Keratinocyte (primary cell): Measurements from ENCODE around the gene STMND1. TPM values are rescaled to one million over a fixed set of nuclear protein-coding genes. Genes with fewer than 3 reads are reported as not detected.

Experiments
- DNase-seq: peaks from one replicate; pipeline ENCODE4 v3.0.0-alpha.2; 2011; ENCODE audit warnings: low read depth, missing footprints, low spot score
- FAIRE-seq: peaks from 2 replicates; lab custom pipeline; 2011; peaks lifted over from hg19 to GRCh38; lab: Jason Lieb, UNC
- H2AFZ ChIP-seq: 2 replicates; pipeline ENCODE4 v1.6.0; 2012; ENCODE audit warnings: low read length, control low read depth, inconsistent platforms; ENCODE audit not compliant: control insufficient read depth
- H3K27ac ChIP-seq: 2 replicates; pipeline ENCODE4 v1.5.1; 2011; ENCODE audit warnings: low read length; ENCODE audit not compliant: control insufficient read depth, insufficient read depth
- H3K27me3 ChIP-seq: 3 replicates; pipeline ENCODE4 v1.6.0; 2011; ENCODE audit warnings: low read length; ENCODE audit not compliant: control insufficient read depth, insufficient read depth; ENCODE audit errors: extremely low read depth
- H3K36me3 ChIP-seq, 2 experiments: 2 replicates in 1 of 2; 3 replicates in 1 of 2; pipeline ENCODE4 v1.5.1; 2011; ENCODE audit warnings: low read length in 2 of 2, mild to moderate bottlenecking in 1 of 2; ENCODE audit not compliant: control insufficient read depth in 2 of 2, insufficient read depth in 2 of 2; ENCODE audit errors: extremely low read depth in 1 of 2
- H3K4me1 ChIP-seq: 3 replicates; pipeline ENCODE4 v1.5.1; 2011; ENCODE audit warnings: low read length; ENCODE audit not compliant: control insufficient read depth, insufficient read depth; ENCODE audit errors: extremely low read depth
- H3K4me2 ChIP-seq: 3 replicates; pipeline ENCODE4 v1.6.0; 2011; ENCODE audit warnings: low read depth, low read length; ENCODE audit not compliant: control insufficient read depth, insufficient read depth; ENCODE audit errors: extremely low read depth
- H3K4me3 ChIP-seq, 3 experiments: fragments of 200-600 bp in 1 of 3; sonication (generic) in 1 of 3; 2 replicates in 2 of 3; 3 replicates in 1 of 3; pipeline ENCODE4 v1.5.1; 2011 to 2016; ENCODE audit warnings: low read length in 3 of 3, mild to moderate bottlenecking in 3 of 3, control low read depth in 2 of 3, inconsistent platforms in 1 of 3, low read depth in 1 of 3, mixed read lengths in 1 of 3, mixed run types in 1 of 3, moderate library complexity in 1 of 3; ENCODE audit not compliant: control insufficient read depth in 2 of 3, insufficient read depth in 2 of 3; ENCODE audit errors: extremely low read depth in 1 of 3
- H3K79me2 ChIP-seq: 2 replicates; pipeline ENCODE4 v1.6.0; 2012; ENCODE audit warnings: low read length; ENCODE audit not compliant: control insufficient read depth, insufficient read depth
- H3K9ac ChIP-seq: 3 replicates; pipeline ENCODE4 v1.6.0; 2011; ENCODE audit warnings: low read length; ENCODE audit not compliant: control insufficient read depth, insufficient read depth; ENCODE audit errors: extremely low read depth
- H3K9me1 ChIP-seq: 3 replicates; pipeline ENCODE4 v1.6.0; 2011; ENCODE audit warnings: low read length; ENCODE audit not compliant: control insufficient read depth, insufficient read depth; ENCODE audit errors: extremely low read depth
- H3K9me3 ChIP-seq: 2 replicates; pipeline ENCODE4 v1.5.1; 2012; ENCODE audit warnings: low read depth, low read length; ENCODE audit not compliant: control insufficient read depth
- H4K20me1 ChIP-seq: 3 replicates; pipeline ENCODE4 v1.6.0; 2011; ENCODE audit warnings: low read length; ENCODE audit not compliant: control insufficient read depth, insufficient read depth; ENCODE audit errors: extremely low read depth
- CTCF ChIP-seq, 3 experiments: IDR thresholded peaks in 1 of 3; conservative IDR thresholded peaks in 1 of 3; optimal IDR thresholded peaks in 1 of 3; 2 replicates in 2 of 3; 3 replicates in 1 of 3; pipeline versions ENCODE3 to v1.5.1; 2011; ENCODE audit warnings: low read length in 3 of 3, mild to moderate bottlenecking in 3 of 3, moderate library complexity in 2 of 3, control low read depth in 1 of 3, inconsistent platforms in 1 of 3; ENCODE audit not compliant: insufficient read depth in 2 of 3; ENCODE audit errors: extremely low read depth in 1 of 3
- EZH2 ChIP-seq: IDR thresholded peaks from one replicate; pipeline ENCODE4 v1.6.1; 2012; ENCODE audit warnings: inconsistent platforms, mild to moderate bottlenecking, low read length, moderate library complexity
- dilution Hi-C: fragments of 300-500 bp; cut with MboI; formaldehyde crosslinking; loops from one replicate; pipeline ENCODE4 v1.7.0; 2020; ENCODE audit warnings: low sequenced_read_pairs; ENCODE audit not compliant: extremely low pct_ligation_motif_present
- polyA plus RNA-seq, 5 experiments: library from polyadenylated mRNA; depleted of rRNA in 3 of 5; stranded (reverse) in 3 of 5; stranded (forward) in 1 of 5; unstranded in 1 of 5; fragments of >200 nt; gene quantifications; 1 replicate in 1 of 5; 2 replicates in 3 of 5; 3 replicates in 1 of 5; pipeline versions ENCODE4 v1.2.1 to v1.2.3, GENCODE V29; 2011 to 2012; ENCODE audit warnings: missing spikeins in 2 of 5, low read depth in 1 of 5, low replicate concordance in 1 of 5

STMND1 gene
- polyA plus RNA-seq, 1 donor (not counting 4 experiments of a cell fraction or from before 2014, with no cell fraction given): not detected

GRCh38 chr6:17102258-17102870 lies 514 bp downstream of the STMND1 start:
- H3K9ac ChIP-seq: peak overlapping the region; percentile 3

GRCh38 chr6:17103715-17104114 lies 1.9 kb downstream of the STMND1 start:
- no peaks in the 10 kb centered on the region for H3K9me1 ChIP-seq
- H3K36me3 ChIP-seq: no peaks in the 10 kb centered on the region
- TF ChIP-seq CTCF (optimal IDR thresholded peaks at IDR 0.05 in 1 of 3, IDR thresholded peaks at IDR 0.05 in 1 of 3, conservative IDR thresholded peaks at IDR 0.05 in 1 of 3; ENCODE audit: extremely low read depth in 1 of 3, insufficient read depth in 2 of 3, low read length in 3 of 3) (peak; percentile 20 to 46 (median 29)), EZH2 (no peak)
- FAIRE-seq (no peak), DNase-seq (no peak)
- H3K27ac ChIP-seq: no peak overlapping the region
- dilution Hi-C loops: no loop called here
- peaks cover 3% of the 10 kb centered on the region for H3K4me1 ChIP-seq
- H4K20me1 ChIP-seq: no peaks in the 10 kb centered on the region
- no peak overlapping the region for H2AFZ ChIP-seq
- H3K4me3 ChIP-seq: no peak overlapping the region
- no peaks in the 10 kb centered on the region for H3K79me2 ChIP-seq
- H3K27me3 ChIP-seq: peaks cover 28% of the 10 kb centered on the region
- H3K9ac ChIP-seq: no peak overlapping the region
- H3K4me2 ChIP-seq: no peak overlapping the region
- no peaks in the 10 kb centered on the region for H3K9me3 ChIP-seq

More at GRCh38 chr6:17102258-17102870, 514 bp downstream of the STMND1 start:
- Histone ChIP-seq H3K79me2 (no peaks in the 10 kb centered on the region), H2AFZ (peak overlapping the region; percentile 49), H3K27me3 (peaks cover 28% of the 10 kb centered on the region), H3K4me2 (peak overlapping the region; percentile 84), H3K9me3 (no peaks in the 10 kb centered on the region), H3K4me3 (peak overlapping the region; percentile 18 to 69 (median 69)), H3K9me1 (no peaks in the 10 kb centered on the region), H3K27ac (no peak overlapping the region), H3K4me1 (peaks cover 3% of the 10 kb centered on the region), H3K36me3 (no peaks in the 10 kb centered on the region), H4K20me1 (no peaks in the 10 kb centered on the region)
- dilution Hi-C loops: no loop called here
- DNase-seq: no peak
- FAIRE-seq: no peak
- no peak for TF ChIP-seq CTCF (optimal IDR thresholded peaks at IDR 0.05 in 1 of 3, IDR thresholded peaks at IDR 0.05 in 1 of 3, conservative IDR thresholded peaks at IDR 0.05 in 1 of 3; ENCODE audit: extremely low read depth in 1 of 3, insufficient read depth in 2 of 3, low read length in 3 of 3)
- no peak for TF ChIP-seq EZH2
